ENCODE measurements around the gene SLCO1B3. TPM values are rescaled to one million over a fixed set of nuclear protein-coding genes. Genes with fewer than 3 reads are reported as not detected.

The SLCO1B3 gene
- total RNA-seq, 1 donor from 2014 or later = not detected

DNA sequence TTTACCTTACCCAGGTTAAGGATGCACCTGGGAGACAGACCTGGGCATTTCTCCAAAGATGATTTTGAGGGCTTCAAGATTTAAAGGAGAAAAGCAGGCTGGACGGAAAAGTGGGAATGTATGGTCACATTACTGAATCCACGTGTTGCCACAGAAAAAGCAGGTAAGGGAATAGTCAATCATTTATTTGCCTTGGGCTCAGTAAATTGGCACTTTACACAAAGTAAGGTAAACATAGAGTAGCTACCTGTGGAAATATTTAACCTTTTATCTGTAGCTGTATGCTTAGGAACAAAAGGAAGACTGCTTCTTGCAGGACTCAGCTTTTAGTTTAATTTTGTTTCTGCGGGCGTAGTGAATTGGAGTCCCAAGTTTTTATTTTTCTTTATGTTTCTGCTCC lies 153.3 kb downstream of the SLCO1B3 start:
- DNase-seq = no peak
- H3K9me3 Mint-ChIP-seq (ENCODE audit: unreplicated experiment) = no peaks in the 10 kb centered on the region
- H3K4me1 Mint-ChIP-seq (ENCODE audit: low read depth, unreplicated experiment) = no peaks in the 10 kb centered on the region
- H3K27ac Mint-ChIP-seq (ENCODE audit: unreplicated experiment) = no peak overlapping the region
- H3K27me3 Mint-ChIP-seq (ENCODE audit: unreplicated experiment) = peaks cover 1% of the 10 kb centered on the region
- no peak overlapping the region for H3K4me3 Mint-ChIP-seq (ENCODE audit: unreplicated experiment)
- no peaks in the 10 kb centered on the region for H3K36me3 Mint-ChIP-seq (ENCODE audit: unreplicated experiment)
- TF ChIP-seq, protein P1, sequence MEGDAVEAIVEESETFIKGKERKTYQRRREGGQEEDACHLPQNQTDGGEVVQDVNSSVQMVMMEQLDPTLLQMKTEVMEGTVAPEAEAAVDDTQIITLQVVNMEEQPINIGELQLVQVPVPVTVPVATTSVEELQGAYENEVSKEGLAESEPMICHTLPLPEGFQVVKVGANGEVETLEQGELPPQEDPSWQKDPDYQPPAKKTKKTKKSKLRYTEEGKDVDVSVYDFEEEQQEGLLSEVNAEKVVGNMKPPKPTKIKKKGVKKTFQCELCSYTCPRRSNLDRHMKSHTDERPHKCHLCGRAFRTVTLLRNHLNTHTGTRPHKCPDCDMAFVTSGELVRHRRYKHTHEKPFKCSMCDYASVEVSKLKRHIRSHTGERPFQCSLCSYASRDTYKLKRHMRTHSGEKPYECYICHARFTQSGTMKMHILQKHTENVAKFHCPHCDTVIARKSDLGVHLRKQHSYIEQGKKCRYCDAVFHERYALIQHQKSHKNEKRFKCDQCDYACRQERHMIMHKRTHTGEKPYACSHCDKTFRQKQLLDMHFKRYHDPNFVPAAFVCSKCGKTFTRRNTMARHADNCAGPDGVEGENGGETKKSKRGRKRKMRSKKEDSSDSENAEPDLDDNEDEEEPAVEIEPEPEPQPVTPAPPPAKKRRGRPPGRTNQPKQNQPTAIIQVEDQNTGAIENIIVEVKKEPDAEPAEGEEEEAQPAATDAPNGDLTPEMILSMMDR (IDR thresholded peaks at IDR 0.05; ENCODE audit: partially characterized antibody, unreplicated experiment) = no peak

Other genes with a start within 250 kb of the SLCO1B3 start
- not detected for gene SLCO1C1, start 115.4 kb upstream of the SLCO1B3 start, total RNA-seq (ENCODE audit: unreplicated experiment)

All from glutamatergic neuron (in vitro differentiated cells).